OCI-LY1 (cell line): ENCODE measurements around the gene ZNF175.

ENCODE experiments used
- CTCF ChIP-seq: fragments of 200-600 bp; sonication (generic), shearing (Covaris generic); IDR thresholded peaks from 2 replicates; pipeline ENCODE4 v1.5.1; 2017; ENCODE audit warnings: mild to moderate bottlenecking, antibody characterized with exemption, low read length, moderate library complexity, mixed read lengths
- EZH2 ChIP-seq: fragments of 200-600 bp; sonication (generic), shearing (Covaris generic); IDR thresholded peaks from 2 replicates; pipeline ENCODE4 v1.8.0; 2017; ENCODE audit warnings: borderline replicate concordance, mixed run types, mild to moderate bottlenecking, antibody characterized with exemption, low read length, moderate library complexity, mixed read lengths

GRCh38 chr19:51546650-51547396 is 24.3 kb upstream of the ZNF175 start:
- TF ChIP-seq CTCF (no peak), EZH2 (no peak)
